HEK293 (cell line): ENCODE measurements around the gene STK32C.

Experiments
- CTCF ChIP-seq: fragments of 450-650 bp; formaldehyde crosslinking; IDR thresholded peaks from 2 replicates; pipeline ENCODE4 v1.5.1; 2016; ENCODE audit warnings: missing biosample characterization, missing genetic modification characterization
- HOXD13 ChIP-seq: sonication (generic); formaldehyde crosslinking; IDR thresholded peaks from 2 replicates; pipeline ENCODE4 v1.8.0; 2022; ENCODE audit warnings: missing genetic modification reagents, borderline replicate concordance
- KLF1 ChIP-seq: fragments of 450-650 bp; formaldehyde crosslinking; IDR thresholded peaks from 2 replicates; pipeline ENCODE4 v1.5.1; 2016; ENCODE audit warnings: missing biosample characterization, missing genetic modification characterization
- PRDM1 ChIP-seq: fragments of 450-650 bp; formaldehyde crosslinking; IDR thresholded peaks from 2 replicates; pipeline ENCODE4; 2016; ENCODE audit warnings: missing biosample characterization, missing genetic modification characterization
- YY1 ChIP-seq: fragments of 450-650 bp; formaldehyde crosslinking; IDR thresholded peaks from 2 replicates; pipeline ENCODE4 v1.5.1; 2018; ENCODE audit warnings: missing biosample characterization, missing genetic modification characterization
- ZBTB44 ChIP-seq: fragments of 450-650 bp; IDR thresholded peaks from 2 replicates; pipeline ENCODE4 v1.5.1; 2018; ENCODE audit warnings: missing biosample characterization, mild to moderate bottlenecking, missing genetic modification characterization
- ZNF311 ChIP-seq: fragments of 450-650 bp; formaldehyde crosslinking; IDR thresholded peaks from 2 replicates; pipeline ENCODE4 v1.5.1; 2017; ENCODE audit warnings: missing biosample characterization, missing genetic modification characterization, borderline replicate concordance

- TF ChIP-seq HOXD13 (no peak), ZNF311 (no peak), ZBTB44 (tag by site-specific recombination) (no peak), CTCF (tag by site-specific recombination) (no peak), KLF1 (no peak), PRDM1 (tag by site-specific recombination) (no peak), YY1 (tag by site-specific recombination) (no peak)
Measured at GRCh38 chr10:132211246-132211645, 96.5 kb downstream of the STK32C start.
